Colonic mucosa (tissue), 4 donors: ENCODE data around the gene THSD7B. TPM values are rescaled to one million over a fixed set of nuclear protein-coding genes. Genes with fewer than 3 reads are reported as not detected.

ENCODE experiments used
- DNase-seq: peaks from one replicate; pipeline ENCODE4 v3.0.0-alpha.2; 2020
- H3K27ac ChIP-seq: fragments of 200-600 bp; one replicate; pipeline ENCODE4 v1.8.0; 2021
- H3K27me3 ChIP-seq: fragments of 200-600 bp; one replicate; pipeline ENCODE4 v1.8.0; 2021
- H3K36me3 ChIP-seq: fragments of 200-600 bp; one replicate; pipeline ENCODE4 v1.8.0; 2021
- H3K4me1 ChIP-seq: fragments of 200-600 bp; one replicate; pipeline ENCODE4 v1.8.0; 2021; ENCODE audit warnings: mild to moderate bottlenecking
- H3K4me3 ChIP-seq: fragments of 200-600 bp; one replicate; pipeline ENCODE4 v1.8.0; 2021
- H3K9ac ChIP-seq, 2 donors: one replicate each; pipeline ENCODE4 v1.7.0; 2013; ENCODE audit warnings: control low read depth in 2 of 2, low read depth in 2 of 2, low read length in 2 of 2
- H3K9me3 ChIP-seq: fragments of 200-600 bp; one replicate; pipeline ENCODE4 v1.8.0; 2021
- intact Hi-C: fragments of 100-400 bp; cut with DNase I; formaldehyde crosslinking; loops from one replicate; pipeline ENCODE4 v1.14.1; 2022
- total RNA-seq, 2 donors: library from RNA; stranded (reverse); fragmentation: NEBNext Ultra II Directional in 1 of 2; extraction: Animal tissue kit (Norgen Biotek cat#: 25700) in 1 of 2; gene quantifications; one replicate each; pipeline ENCODE4 v1.2.1, GENCODE V29; 2021
- TF ChIP-seq, protein P1 (sequence below): fragments of 200-600 bp; IDR thresholded peaks from one replicate; pipeline ENCODE4 v1.8.0; 2022; ENCODE audit warnings: antibody characterized with exemption, mild to moderate bottlenecking
- donor health status: healthy.
- donor health status: DM: no; HTN: no; CAD: no.
- donor health status: DM: no; HTN: no; CAD: no.

THSD7B gene
- total RNA-seq, 2 donors from 2014 or later, result 0.05 to 0.29 TPM

DNA sequence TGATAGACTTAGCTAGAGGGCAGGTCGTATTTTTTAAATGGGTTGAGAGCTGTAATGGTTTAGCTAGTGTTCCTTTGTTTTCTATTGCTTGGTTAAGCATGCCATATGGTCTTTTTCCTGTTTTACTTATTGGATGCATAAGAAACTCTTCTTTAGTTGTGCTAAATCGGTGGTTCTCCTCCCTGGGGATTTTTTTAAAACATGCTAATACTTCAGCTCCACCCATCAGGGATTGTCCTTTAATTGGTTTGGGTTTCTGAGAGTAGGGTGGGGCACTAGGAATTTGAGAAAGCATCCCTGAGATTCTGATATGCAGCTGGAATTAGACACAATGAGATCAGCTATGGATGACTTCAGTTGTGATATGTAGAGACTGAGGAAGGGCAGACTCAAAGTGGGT lies 497.2 kb downstream of the THSD7B start:
- no peaks in the 10 kb centered on the region for H3K4me1 ChIP-seq
- no peak overlapping the region for H3K9ac ChIP-seq
- no peak overlapping the region for H3K27ac ChIP-seq
- intact Hi-C loops, result no loop called here
- no peaks in the 10 kb centered on the region for H3K27me3 ChIP-seq
- TF ChIP-seq, protein P1, sequence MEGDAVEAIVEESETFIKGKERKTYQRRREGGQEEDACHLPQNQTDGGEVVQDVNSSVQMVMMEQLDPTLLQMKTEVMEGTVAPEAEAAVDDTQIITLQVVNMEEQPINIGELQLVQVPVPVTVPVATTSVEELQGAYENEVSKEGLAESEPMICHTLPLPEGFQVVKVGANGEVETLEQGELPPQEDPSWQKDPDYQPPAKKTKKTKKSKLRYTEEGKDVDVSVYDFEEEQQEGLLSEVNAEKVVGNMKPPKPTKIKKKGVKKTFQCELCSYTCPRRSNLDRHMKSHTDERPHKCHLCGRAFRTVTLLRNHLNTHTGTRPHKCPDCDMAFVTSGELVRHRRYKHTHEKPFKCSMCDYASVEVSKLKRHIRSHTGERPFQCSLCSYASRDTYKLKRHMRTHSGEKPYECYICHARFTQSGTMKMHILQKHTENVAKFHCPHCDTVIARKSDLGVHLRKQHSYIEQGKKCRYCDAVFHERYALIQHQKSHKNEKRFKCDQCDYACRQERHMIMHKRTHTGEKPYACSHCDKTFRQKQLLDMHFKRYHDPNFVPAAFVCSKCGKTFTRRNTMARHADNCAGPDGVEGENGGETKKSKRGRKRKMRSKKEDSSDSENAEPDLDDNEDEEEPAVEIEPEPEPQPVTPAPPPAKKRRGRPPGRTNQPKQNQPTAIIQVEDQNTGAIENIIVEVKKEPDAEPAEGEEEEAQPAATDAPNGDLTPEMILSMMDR, result no peak
- no peak overlapping the region for H3K4me3 ChIP-seq
- DNase-seq, result no peak
- H3K36me3 ChIP-seq, result no peaks in the 10 kb centered on the region
- H3K9me3 ChIP-seq, result no peaks in the 10 kb centered on the region

DNA sequence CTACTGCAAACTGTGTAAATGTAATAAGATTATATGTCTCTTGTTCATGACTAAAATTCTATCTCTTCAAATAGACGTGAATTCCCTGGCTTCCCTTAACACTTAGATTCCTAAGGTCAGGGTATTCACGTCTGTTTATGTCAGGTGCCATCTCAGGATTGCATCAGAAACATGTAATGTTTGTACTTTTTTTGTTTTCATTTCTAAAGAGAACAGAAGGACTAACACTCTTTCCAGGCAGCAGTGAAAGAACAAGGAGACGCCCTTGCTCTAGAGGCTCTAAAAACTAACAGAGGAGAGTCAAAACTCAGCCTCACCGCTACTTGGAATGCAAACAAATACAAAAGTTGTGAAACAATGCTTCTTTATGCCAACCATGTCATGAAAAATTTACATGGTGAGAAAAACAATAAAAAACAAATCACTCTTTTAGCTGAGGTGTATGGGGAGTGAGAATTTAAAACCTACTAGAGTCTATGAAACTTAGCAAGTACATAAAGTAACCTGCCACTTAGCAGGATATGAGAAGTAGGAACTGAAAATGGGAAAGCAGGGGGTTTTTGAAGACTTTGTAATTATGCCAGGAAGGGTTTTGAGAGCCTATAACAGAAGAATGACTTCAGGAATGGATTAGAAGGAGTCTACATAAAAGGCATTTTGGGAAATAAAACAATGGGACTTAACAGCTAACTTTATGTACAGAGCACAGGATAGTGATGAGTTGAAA lies 522.7 kb downstream of the THSD7B start:
- Histone ChIP-seq H3K4me1 (no peaks in the 10 kb centered on the region), H3K27me3 (no peaks in the 10 kb centered on the region), H3K9ac (no peak overlapping the region), H3K27ac (no peak overlapping the region), H3K4me3 (no peak overlapping the region), H3K36me3 (no peaks in the 10 kb centered on the region), H3K9me3 (no peaks in the 10 kb centered on the region)
- TF ChIP-seq, protein P1, result no peak
- DNase-seq, result no peak
- intact Hi-C loops, result no loop called here

DNA sequence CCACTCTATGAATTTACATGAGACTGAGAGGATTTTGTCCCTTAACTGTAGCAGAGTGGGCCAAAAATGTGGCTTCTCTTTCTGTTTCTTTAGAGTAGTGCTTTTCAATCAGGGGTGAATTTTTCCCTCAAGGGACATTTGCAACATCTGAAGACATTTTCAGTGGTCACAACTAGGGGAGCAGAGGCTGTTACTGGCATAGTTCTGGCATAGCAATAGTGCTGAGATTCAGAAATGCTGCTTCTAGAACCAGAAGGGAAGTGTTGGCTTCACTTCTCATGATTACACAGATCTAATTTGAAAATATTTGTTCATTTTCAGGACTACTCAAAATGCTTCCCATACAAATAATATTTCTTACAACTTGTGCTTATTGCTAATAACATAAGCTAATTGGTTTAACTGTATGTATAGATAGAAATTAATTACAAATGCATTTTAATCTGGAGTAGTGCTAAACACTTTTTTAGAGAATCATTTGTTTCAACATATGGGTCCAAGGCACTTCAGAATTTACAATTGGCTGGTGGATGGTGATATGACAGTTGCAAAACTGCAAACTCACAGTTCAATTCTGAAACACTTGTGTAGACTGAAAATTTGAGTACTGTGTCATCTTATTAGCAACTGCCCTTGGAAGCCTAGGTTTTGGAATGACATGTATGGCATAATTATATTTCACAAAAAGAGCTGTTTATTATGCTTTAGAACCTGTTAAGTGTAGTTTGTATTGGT lies 526.7 kb downstream of the THSD7B start:
- H3K36me3 ChIP-seq, result no peaks in the 10 kb centered on the region
- TF ChIP-seq, protein P1, result no peak
- H3K27me3 ChIP-seq, result no peaks in the 10 kb centered on the region
- no peaks in the 10 kb centered on the region for H3K4me1 ChIP-seq
- H3K9me3 ChIP-seq, result no peaks in the 10 kb centered on the region
- intact Hi-C loops, result no loop called here
- no peak overlapping the region for H3K9ac ChIP-seq
- DNase-seq, result no peak
- H3K27ac ChIP-seq, result no peak overlapping the region
- no peak overlapping the region for H3K4me3 ChIP-seq

DNA sequence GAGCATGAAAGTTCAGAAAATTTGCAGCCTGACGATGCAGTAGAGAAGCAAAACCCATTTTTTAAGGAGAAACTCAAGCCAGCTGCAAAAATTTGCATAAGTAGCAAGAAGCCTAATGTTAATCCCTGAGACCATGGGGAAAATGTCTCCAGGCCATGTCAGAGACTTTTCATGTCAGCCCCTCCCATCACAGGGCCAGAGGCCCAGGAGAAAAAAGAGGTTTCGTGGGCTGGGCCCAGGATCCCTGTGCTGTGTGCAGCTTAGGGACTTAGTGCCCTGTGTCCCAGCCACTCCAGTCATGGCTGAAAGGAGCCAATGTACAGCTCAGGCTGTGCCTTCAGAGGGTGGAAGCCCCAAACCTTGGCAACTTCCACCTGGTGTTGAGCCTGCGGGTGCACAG lies 533.0 kb downstream of the THSD7B start:
- TF ChIP-seq, protein P1, result no peak

DNA sequence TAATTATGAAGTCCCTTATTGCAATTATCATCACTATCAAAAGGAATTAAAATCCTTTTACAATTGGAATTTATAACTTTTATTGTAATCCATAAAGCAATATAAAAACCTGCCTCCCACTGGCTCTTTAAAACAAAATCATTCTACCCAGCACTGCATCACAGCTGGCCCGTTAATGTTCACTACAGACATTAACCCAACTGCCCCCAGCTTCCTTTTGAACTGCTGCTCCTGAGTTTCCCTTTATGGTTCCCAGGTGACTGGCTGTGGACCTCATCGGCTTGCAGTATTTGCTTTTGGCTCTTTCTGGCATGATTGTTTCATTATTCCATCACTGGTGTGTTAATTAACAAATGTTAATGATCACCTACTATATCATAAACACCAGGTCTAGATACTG lies 535.6 kb downstream of the THSD7B start:
- no peaks in the 10 kb centered on the region for H3K27me3 ChIP-seq
- no peak for DNase-seq
- no peak overlapping the region for H3K4me3 ChIP-seq
- intact Hi-C loops, result no loop called here
- H3K27ac ChIP-seq, result no peak overlapping the region
- no peak overlapping the region for H3K9ac ChIP-seq
- H3K36me3 ChIP-seq, result no peaks in the 10 kb centered on the region
- H3K9me3 ChIP-seq, result no peaks in the 10 kb centered on the region
- TF ChIP-seq, protein P1, result no peak
- no peaks in the 10 kb centered on the region for H3K4me1 ChIP-seq

More for the DNA sequence above, 533.0 kb downstream of the THSD7B start:
- Histone ChIP-seq H3K36me3 (no peaks in the 10 kb centered on the region), H3K9me3 (no peaks in the 10 kb centered on the region), H3K9ac (no peak overlapping the region), H3K27ac (no peak overlapping the region), H3K4me3 (no peak overlapping the region), H3K4me1 (no peaks in the 10 kb centered on the region), H3K27me3 (no peaks in the 10 kb centered on the region)
- intact Hi-C loops, result no loop called here
- DNase-seq, result no peak
